Activated naive CD4-positive, alpha-beta T cell treated with anti-CD3 and anti-CD28 coated beads, Interleukin-2, amount 50 U/mL, for 24 hours (primary cell): ENCODE results near the gene ME3.

Experiments used
- H3K27ac Mint-ChIP-seq: one replicate; pipeline ENCODE4 v1.8.0; 2021; ENCODE audit warnings: mild to moderate bottlenecking, mixed read lengths
- H3K27me3 Mint-ChIP-seq: one replicate; pipeline ENCODE4 v1.8.0; 2021; ENCODE audit warnings: mixed read lengths
- H3K36me3 Mint-ChIP-seq: one replicate; pipeline ENCODE4 v1.8.0; 2021; ENCODE audit warnings: mixed read lengths
- H3K4me1 Mint-ChIP-seq: one replicate; pipeline ENCODE4 v1.8.0; 2021; ENCODE audit warnings: mixed read lengths
- H3K4me3 Mint-ChIP-seq: one replicate; pipeline ENCODE4 v1.8.0; 2021; ENCODE audit warnings: mild to moderate bottlenecking, mixed read lengths
- H3K9me3 Mint-ChIP-seq: one replicate; pipeline ENCODE4 v1.8.0; 2021; ENCODE audit warnings: mixed read lengths

Gene ME3

GRCh38 chr11:86699040-86699791 lies 26.8 kb upstream of the ME3 start:
- Mint-ChIP-seq H3K27ac (no peak overlapping the region), H3K9me3 (no peaks in the 10 kb centered on the region), H3K4me1 (no peaks in the 10 kb centered on the region), H3K27me3 (peaks cover 2% of the 10 kb centered on the region), H3K4me3 (no peak overlapping the region), H3K36me3 (no peaks in the 10 kb centered on the region)

- H3K27ac Mint-ChIP-seq = no peak overlapping the region
- no peaks in the 10 kb centered on the region for H3K9me3 Mint-ChIP-seq
- peaks cover 2% of the 10 kb centered on the region for H3K27me3 Mint-ChIP-seq
- H3K4me3 Mint-ChIP-seq = no peak overlapping the region
- no peaks in the 10 kb centered on the region for H3K4me1 Mint-ChIP-seq
- H3K36me3 Mint-ChIP-seq = no peaks in the 10 kb centered on the region
These were observed 26.2 kb upstream of the ME3 start for GRCh38 chr11:86698639-86699038.

- Mint-ChIP-seq H3K27me3 (peaks cover 2% of the 10 kb centered on the region), H3K27ac (no peak overlapping the region), H3K4me3 (no peak overlapping the region), H3K9me3 (no peaks in the 10 kb centered on the region), H3K4me1 (no peaks in the 10 kb centered on the region), H3K36me3 (no peaks in the 10 kb centered on the region)
These were observed 24.0 kb upstream of the ME3 start for GRCh38 chr11:86696451-86696850.

GRCh38 chr11:86696004-86696403 lies 23.6 kb upstream of the ME3 start:
- Mint-ChIP-seq H3K36me3 (no peaks in the 10 kb centered on the region), H3K9me3 (no peaks in the 10 kb centered on the region), H3K4me3 (no peak overlapping the region), H3K27ac (no peak overlapping the region), H3K27me3 (peaks cover 2% of the 10 kb centered on the region), H3K4me1 (no peaks in the 10 kb centered on the region)

GRCh38 chr11:86695373-86695772 lies 23.0 kb upstream of the ME3 start:
- no peaks in the 10 kb centered on the region for H3K36me3 Mint-ChIP-seq
- peaks cover 2% of the 10 kb centered on the region for H3K27me3 Mint-ChIP-seq
- H3K4me3 Mint-ChIP-seq = no peak overlapping the region
- H3K4me1 Mint-ChIP-seq = no peaks in the 10 kb centered on the region
- H3K27ac Mint-ChIP-seq = no peak overlapping the region
- no peaks in the 10 kb centered on the region for H3K9me3 Mint-ChIP-seq

- no peaks in the 10 kb centered on the region for H3K4me1 Mint-ChIP-seq
- H3K9me3 Mint-ChIP-seq = no peaks in the 10 kb centered on the region
- no peaks in the 10 kb centered on the region for H3K36me3 Mint-ChIP-seq
- peaks cover 2% of the 10 kb centered on the region for H3K27me3 Mint-ChIP-seq
- no peak overlapping the region for H3K4me3 Mint-ChIP-seq
- no peak overlapping the region for H3K27ac Mint-ChIP-seq
These were observed 21.1 kb upstream of the ME3 start for GRCh38 chr11:86693518-86693917.

- no peaks in the 10 kb centered on the region for H3K4me1 Mint-ChIP-seq
- no peak overlapping the region for H3K4me3 Mint-ChIP-seq
These were observed 20.3 kb upstream of the ME3 start for GRCh38 chr11:86692746-86693145.

GRCh38 chr11:86692317-86692716 lies 19.9 kb upstream of the ME3 start:
- no peak overlapping the region for H3K4me3 Mint-ChIP-seq
- H3K27ac Mint-ChIP-seq = no peak overlapping the region
- no peaks in the 10 kb centered on the region for H3K36me3 Mint-ChIP-seq

More at GRCh38 chr11:86692746-86693145, 20.3 kb upstream of the ME3 start:
- Mint-ChIP-seq H3K36me3 (no peaks in the 10 kb centered on the region), H3K27me3 (peaks cover 2% of the 10 kb centered on the region), H3K27ac (no peak overlapping the region), H3K9me3 (no peaks in the 10 kb centered on the region)

GRCh38 chr11:86688398-86689179 lies 16.2 kb upstream of the ME3 start:
- Mint-ChIP-seq H3K27me3 (no peaks in the 10 kb centered on the region), H3K27ac (peak overlapping the region; percentile 67), H3K4me3 (no peak overlapping the region)

More at GRCh38 chr11:86692317-86692716, 19.9 kb upstream of the ME3 start:
- H3K9me3 Mint-ChIP-seq = no peaks in the 10 kb centered on the region
- no peaks in the 10 kb centered on the region for H3K4me1 Mint-ChIP-seq
- peaks cover 2% of the 10 kb centered on the region for H3K27me3 Mint-ChIP-seq

GRCh38 chr11:86687185-86687778 lies 14.9 kb upstream of the ME3 start:
- Mint-ChIP-seq H3K27me3 (no peaks in the 10 kb centered on the region), H3K36me3 (no peaks in the 10 kb centered on the region), H3K4me1 (peaks cover 5% of the 10 kb centered on the region), H3K27ac (no peak overlapping the region), H3K4me3 (no peak overlapping the region), H3K9me3 (no peaks in the 10 kb centered on the region)

More at GRCh38 chr11:86688398-86689179, 16.2 kb upstream of the ME3 start:
- Mint-ChIP-seq H3K36me3 (no peaks in the 10 kb centered on the region), H3K4me1 (peaks cover 5% of the 10 kb centered on the region), H3K9me3 (no peaks in the 10 kb centered on the region)

- Mint-ChIP-seq H3K4me1 (peaks cover 5% of the 10 kb centered on the region), H3K27ac (no peak overlapping the region), H3K27me3 (no peaks in the 10 kb centered on the region), H3K4me3 (no peak overlapping the region), H3K36me3 (no peaks in the 10 kb centered on the region), H3K9me3 (no peaks in the 10 kb centered on the region)
These were observed 14.1 kb upstream of the ME3 start for GRCh38 chr11:86686531-86686930.

- H3K9me3 Mint-ChIP-seq = no peaks in the 10 kb centered on the region
- H3K4me3 Mint-ChIP-seq = no peak overlapping the region
- H3K4me1 Mint-ChIP-seq = no peaks in the 10 kb centered on the region
- no peak overlapping the region for H3K27ac Mint-ChIP-seq
- H3K36me3 Mint-ChIP-seq = no peaks in the 10 kb centered on the region
- H3K27me3 Mint-ChIP-seq = no peaks in the 10 kb centered on the region
These were observed 9.0 kb upstream of the ME3 start for GRCh38 chr11:86681483-86681756.

GRCh38 chr11:86680716-86681482 lies 8.5 kb upstream of the ME3 start:
- Mint-ChIP-seq H3K4me1 (no peaks in the 10 kb centered on the region), H3K4me3 (no peak overlapping the region), H3K9me3 (no peaks in the 10 kb centered on the region), H3K27ac (no peak overlapping the region), H3K36me3 (no peaks in the 10 kb centered on the region), H3K27me3 (no peaks in the 10 kb centered on the region)

- no peak overlapping the region for H3K27ac Mint-ChIP-seq
- no peaks in the 10 kb centered on the region for H3K9me3 Mint-ChIP-seq
- no peaks in the 10 kb centered on the region for H3K27me3 Mint-ChIP-seq
- H3K4me3 Mint-ChIP-seq = no peak overlapping the region
- H3K36me3 Mint-ChIP-seq = no peaks in the 10 kb centered on the region
- H3K4me1 Mint-ChIP-seq = no peaks in the 10 kb centered on the region
These were observed 6.4 kb upstream of the ME3 start for GRCh38 chr11:86678823-86679222.

GRCh38 chr11:86678296-86678695 lies 5.9 kb upstream of the ME3 start:
- no peak overlapping the region for H3K4me3 Mint-ChIP-seq
- no peaks in the 10 kb centered on the region for H3K9me3 Mint-ChIP-seq
- no peak overlapping the region for H3K27ac Mint-ChIP-seq
- no peaks in the 10 kb centered on the region for H3K36me3 Mint-ChIP-seq
- no peaks in the 10 kb centered on the region for H3K27me3 Mint-ChIP-seq
- H3K4me1 Mint-ChIP-seq = peaks cover under 1% of the 10 kb centered on the region
